ENCODE results near the gene NPW.
"Not testable (repeated sequence)": the region's sequence is repeated elsewhere in the genome, so short reads cannot be mapped to it uniquely, and the experiment has no call there.

The NPW gene

DNA sequence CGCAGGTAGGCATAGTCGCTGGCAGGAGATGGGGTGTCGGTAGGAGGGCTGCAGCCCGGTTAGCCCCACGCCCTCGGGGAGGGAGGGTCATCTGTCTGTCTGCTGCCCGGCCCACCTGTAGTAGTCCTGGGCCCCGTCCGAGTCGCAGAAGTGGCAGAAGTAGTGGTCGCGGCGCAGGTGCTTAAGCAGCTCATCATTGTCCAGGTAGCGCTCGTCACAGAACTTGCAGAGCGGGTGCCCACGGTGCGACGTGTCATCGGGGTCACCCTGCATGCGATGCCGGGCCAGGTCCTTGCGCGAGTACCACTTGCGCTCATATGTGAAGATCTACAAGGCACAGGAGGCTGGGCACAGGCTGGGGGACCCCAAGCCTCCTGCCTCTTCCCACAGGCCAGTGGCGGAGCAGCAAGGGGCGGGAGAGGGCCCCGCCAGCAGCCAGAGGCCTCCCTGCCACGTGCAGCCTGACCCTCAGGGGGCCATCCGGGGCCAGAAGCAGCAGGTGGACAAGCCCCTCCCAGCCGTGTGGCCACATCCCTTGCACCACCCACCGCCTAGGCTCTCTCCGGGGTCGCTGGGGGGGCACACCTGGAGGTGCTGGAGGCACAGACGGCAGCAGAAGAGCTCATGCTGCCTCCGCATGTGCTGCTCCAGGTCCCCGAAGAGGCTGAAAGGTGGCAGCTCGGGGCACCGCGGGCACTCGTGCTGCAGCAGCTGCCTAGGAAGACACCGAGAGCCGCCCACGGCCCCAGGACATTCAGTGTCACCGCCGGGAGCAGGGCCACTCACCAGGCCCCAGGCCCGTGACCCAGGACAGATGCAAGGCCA lies 17.0 kb upstream of the NPW start:
- no peak for DNase-seq (ENCODE audit: low spot score)

DNA sequence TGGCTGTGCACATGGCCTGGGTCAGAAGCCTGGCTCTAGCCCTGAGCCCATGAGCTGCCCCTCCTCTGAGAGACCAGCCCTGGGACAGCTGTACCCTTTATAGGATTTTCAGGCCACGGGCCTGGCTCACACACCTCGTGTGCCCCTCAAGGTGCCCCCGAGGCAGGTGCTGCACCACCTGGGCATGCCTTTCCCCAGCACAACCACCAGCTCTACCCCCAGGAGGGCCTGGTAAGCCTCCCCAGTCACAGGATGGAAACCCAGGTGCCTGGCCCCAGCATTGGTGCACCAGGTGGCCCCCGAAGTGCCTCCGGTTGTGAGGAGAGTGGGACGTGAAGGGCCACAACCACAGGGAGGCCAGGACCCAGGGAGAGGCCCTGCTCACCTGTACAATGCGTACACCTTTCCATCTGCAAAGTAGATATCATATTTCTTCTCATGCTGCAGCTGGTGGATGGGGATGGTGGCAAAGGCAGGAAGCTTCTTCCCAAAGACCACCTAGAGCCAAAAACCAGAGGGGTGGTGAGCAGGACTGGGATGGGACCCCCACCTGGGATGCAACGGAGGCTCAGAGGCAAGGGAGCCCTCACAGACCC lies 16.3 kb upstream of the NPW start:
- no peak for DNase-seq (ENCODE audit: low spot score)

DNA sequence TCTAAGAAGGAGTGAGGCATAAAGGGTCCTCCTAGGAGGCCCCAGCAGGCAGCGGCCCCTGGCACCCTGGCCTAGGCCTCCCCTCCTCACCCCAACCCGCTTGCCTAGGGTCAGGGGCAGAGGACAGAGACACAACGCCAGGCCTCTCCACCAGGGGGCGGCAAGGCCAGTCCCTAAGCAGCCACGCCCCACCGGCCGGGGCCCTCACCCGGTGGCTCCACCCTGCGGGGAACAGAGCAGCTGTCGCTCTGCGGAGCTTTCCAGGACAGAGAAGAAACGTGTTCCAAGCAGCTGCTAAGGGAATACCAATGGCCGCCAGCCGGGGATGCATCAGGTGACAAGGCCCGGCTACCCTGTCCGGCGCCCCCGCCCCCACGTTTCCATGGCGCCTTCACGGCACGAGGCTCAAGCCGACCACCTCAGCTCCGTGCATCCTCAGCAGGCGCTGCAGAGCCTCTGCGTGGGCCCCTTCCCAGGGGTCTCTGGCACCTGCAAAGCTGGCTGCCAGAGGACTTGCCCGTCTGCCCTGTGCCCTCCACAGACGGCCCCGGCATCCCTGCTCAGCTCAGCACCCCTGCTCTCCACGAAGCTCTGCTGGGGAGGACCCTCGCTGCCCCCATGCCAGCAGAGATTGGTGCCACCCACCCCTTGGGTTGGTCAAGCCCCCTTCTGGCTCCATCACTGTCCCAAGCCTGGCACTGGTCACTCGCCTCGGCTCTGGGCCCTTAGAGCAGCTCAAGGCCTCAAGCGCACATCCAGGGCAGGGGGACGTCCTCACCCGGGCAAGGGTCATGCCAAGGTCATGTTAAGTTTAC lies 15.6 kb upstream of the NPW start:
- DNase-seq (ENCODE audit: low spot score) = peak; percentile 79

DNA sequence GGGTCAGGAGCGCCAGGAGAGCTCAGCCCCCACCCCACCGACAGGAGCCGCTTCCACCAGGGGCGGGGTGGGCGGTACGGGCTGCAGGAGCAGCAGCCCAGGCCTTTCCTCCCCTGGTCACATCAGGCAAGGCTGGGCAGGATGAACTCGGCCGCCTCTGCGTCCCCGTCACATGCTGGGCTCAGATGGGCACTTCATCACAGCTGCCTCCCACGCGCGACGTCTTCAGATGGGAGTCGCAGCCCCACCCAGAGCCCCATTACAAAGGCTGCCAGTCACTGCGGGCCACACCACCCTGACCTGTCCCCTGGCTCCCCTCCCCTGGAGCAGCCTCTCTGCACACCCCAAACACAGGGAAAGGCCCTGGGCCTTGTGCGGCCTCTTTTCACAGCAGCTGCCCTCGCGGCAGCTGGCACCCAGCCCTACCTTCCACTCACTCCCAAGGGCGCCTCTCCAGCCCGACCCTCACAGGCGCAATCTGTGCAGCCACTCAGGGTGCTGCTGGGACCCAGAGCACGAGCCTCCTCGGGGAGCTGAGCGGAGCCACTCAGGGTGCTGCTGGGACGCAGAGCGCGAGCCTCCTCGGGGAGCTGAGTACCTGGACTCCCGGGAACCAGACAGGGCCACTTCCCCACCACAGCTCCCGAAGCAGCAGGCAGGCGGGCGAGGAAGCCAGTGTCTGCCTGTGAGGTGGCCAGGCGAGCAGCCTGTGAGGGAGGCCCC lies 14.6 kb upstream of the NPW start:
- no peak for DNase-seq (ENCODE audit: low spot score)

DNA sequence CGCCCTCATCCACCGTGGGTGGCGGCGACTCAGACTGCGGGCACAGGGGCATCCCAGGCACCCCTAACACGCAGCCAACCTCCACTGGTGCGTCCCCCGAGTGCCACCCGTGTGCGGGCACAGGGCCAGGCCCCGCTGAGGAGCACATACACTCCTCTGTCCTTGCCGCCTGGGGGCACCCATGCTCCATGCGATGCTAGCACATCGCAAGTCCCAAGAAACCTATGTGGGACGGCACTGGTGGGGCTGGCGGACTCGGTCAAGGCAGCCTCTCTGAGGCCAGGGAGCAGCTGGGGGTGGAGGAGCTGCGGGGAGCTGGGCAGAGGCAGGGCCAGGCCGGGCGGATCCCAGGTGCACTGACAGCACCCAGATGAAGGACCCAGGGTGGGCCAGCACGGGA lies 13.9 kb upstream of the NPW start:
- DNase-seq (ENCODE audit: low spot score) = no peak

DNA sequence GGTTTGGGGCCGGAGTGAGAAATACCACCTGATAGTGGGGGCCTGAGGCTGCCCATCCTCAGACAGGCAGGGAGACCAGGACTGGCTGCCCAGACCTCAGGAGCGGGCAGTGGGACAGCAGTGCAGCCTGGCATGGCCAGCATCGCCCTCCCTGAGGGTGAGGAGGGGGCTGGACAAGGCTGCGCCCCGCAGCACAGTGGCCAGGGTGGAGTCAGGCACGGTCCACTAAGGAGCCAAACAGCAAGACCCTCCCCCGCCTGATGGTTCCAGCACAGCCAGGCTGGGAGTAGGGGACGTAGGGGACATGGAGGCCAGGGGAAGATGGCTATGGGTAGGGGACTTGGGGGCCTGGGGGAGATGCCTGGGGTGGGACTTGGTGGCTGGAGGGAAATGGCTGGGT lies 13.3 kb upstream of the NPW start:
- no peak for DNase-seq (ENCODE audit: low spot score)

DNA sequence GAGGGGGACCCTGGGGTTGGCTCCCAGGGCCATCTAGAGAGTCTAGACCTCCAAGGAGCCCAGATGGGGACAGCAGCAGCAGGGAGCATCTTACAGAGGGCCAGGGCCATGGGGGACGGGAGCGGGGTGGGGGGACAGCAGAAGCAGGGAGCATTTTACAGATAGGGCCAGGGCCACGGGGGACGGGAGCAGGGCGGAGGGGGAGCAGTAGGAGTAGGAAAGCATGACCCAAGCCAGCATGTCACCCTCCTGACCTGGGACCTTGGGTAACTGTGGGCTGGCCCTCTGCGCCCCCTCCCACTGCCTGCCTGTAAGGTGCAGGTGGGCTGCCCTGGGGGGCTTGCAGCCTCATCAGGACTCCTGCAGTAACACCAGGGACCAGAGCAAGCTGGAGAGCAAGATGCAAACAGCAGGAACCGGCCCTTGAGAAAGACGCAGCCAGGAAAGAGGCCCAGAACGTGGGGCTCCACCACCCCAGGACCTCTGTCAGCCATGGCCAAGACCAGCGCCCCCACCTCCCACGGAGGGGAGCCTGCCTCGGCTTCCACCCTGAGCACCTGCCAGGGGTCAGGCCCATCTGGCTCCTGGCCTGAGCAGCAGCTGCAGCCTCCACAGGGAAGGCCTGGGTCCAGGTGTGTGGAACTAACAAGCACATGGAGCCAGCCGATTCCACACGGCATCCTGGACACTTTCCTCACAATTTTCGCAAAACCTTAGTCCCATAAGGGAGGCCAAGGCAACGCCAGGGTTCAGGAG lies 12.3 kb upstream of the NPW start:
- DNase-seq (ENCODE audit: low spot score) = no peak

DNA sequence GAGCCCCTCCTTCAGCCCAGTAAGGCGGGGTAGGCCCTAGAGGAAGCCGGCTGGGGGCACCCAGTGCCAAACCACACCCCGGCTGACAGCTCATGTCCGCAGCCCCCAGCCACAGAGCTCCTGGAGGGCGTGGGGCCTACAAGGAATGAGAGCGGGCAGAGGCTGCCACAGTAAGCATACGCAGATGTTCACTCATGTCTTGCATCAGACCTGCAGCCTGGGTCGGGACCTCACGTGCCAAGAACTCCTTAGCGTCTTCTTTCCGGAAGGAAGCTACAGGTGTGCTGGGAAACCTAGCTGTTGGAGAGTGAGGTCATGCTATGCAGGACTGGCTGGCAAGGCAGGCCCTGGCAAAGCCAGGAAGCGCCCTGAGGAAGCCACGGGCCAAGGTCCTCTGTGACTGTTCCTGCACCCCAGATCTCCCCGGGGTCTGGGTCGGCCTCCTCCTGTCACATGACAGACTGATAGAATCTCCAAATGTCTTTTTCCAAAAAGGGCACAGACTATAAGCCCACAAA lies 11.5 kb upstream of the NPW start:
- DNase-seq (ENCODE audit: low spot score) = no peak

DNA sequence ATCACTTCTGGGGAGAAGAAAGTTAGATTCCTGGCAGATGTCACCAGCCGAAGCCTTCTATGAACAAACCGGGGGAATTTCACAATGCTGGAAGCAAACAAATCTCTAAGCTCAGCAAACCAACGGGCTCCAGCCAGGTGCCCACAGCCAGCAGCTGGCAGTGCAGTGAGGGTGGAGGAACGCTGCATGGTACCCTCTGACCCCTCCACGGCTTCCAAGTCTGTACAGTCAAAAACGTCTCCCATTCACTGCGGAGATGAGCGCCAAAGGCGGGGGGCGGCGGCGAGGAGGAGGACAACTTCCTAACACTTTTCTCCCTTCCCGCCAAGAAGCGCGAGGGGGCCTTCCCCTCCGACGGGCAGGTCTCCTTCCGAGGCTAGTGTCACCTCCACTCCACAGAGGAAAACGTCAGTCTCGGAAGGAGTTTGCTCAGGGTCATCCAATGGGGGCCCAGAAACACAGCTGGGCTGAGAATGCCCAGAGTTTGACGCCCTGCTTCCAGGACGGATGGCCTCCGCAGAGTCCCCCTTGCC lies 10.9 kb upstream of the NPW start:
- no peak for DNase-seq (ENCODE audit: low spot score)

DNA sequence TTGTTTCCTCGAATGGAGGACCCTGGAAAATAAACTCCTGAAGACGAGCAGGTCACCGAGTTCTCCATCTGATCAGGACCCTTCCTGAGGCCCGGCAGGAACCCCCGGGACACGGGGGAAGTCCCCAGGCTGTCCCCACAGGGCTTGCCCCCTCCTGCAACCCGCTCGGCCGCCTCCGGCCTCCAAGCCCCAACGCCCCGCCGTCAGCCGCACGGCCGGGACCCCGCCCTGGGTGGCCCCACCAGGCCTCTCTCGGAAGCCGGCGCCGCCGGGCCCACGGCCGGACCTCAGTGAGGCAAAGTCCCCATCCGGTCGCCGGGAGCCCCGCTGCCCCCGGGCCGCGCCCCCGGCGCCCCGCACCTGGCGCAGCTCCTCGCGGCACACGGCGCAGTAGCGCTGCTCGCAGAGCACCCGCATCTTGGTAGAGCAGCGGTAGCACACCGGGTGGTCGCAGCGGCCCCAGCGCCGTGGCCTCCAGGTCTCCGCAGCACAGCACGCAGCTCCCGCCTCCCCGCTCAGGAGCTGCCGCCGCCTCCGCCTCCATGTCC lies 10.3 kb upstream of the NPW start:
- DNase-seq (ENCODE audit: low spot score) = no peak

DNA sequence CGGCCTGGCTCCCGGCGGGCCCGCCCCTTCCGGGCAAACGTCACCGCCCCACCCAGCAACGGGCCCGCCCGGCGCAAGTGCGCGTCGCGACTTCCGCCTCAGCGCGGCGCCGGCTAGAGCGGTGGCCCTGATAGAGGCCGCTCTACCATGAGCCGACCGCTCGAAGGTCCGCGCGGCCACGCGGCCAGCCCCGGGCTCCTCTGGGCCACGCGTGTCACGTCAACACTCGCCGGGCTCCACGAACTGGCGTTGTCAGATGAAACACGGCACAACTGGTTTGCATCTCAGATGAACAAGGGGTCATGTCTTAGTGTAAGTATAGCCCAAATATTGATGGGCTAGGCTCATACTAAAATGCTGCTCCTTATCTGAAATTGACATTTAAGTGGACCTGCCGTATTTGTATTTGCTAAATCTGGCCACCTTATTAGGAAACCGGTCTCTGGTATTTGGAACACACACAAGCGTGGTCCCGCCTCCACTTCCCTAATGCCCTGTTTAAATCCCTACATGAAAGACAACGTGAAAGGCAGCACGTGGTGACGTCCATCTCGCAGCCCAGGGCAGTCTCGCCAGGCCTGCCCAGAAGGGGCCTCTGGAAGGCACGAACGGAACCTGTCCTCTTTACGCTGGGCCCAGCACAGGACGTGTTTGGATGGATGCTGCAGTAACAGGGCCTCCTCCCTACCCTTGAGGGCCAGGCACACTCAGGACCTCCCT lies 9.6 kb upstream of the NPW start, which contains the start of gene ZNF598:
Gene ZNF598, minus strand, starts transcription at position 31 of the 720 bp plus-strand sequence.
- peak; percentile 68 for DNase-seq (ENCODE audit: low spot score)

DNA sequence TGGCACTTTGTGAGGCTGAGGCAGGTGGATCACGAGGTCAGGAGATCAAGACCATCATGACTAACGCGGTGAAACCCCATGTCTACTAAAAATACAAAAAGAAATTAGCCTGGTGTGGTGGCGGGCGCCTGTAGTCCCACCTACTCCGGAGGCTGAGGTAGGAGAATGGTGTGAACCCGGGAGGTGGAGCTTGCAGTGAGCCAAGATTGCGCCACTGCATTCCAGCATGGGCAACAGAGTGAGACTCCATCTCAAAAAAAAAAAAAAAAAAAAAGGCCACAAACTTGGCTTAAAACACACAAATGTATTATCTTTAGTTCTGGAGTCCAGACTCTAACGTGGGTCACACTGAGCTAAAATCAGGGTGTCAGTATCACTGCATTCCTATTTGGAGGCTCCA lies 7.9 kb upstream of the NPW start:
- not testable (repeated sequence) for DNase-seq (ENCODE audit: low spot score)

DNA sequence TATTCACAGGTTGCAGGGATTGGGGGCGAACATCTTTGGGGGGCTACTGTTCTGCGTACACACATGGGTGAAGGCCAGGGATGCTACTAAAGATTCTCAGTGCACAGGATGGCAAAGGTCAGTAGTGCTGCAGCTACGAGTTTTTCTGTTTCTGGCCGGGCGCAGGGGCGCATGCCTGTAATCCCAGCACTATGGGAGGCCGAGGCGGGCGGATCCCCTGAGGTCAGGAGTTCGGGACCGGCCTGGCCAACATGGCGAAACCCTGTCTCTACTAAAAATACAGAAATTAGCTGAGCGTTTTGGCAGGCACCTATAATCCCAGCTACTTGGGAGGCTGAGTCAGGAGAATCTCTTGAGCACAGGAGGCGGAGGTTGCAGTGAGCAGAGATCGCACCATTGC lies 6.1 kb upstream of the NPW start:
- DNase-seq (ENCODE audit: low spot score) = no peak

DNA sequence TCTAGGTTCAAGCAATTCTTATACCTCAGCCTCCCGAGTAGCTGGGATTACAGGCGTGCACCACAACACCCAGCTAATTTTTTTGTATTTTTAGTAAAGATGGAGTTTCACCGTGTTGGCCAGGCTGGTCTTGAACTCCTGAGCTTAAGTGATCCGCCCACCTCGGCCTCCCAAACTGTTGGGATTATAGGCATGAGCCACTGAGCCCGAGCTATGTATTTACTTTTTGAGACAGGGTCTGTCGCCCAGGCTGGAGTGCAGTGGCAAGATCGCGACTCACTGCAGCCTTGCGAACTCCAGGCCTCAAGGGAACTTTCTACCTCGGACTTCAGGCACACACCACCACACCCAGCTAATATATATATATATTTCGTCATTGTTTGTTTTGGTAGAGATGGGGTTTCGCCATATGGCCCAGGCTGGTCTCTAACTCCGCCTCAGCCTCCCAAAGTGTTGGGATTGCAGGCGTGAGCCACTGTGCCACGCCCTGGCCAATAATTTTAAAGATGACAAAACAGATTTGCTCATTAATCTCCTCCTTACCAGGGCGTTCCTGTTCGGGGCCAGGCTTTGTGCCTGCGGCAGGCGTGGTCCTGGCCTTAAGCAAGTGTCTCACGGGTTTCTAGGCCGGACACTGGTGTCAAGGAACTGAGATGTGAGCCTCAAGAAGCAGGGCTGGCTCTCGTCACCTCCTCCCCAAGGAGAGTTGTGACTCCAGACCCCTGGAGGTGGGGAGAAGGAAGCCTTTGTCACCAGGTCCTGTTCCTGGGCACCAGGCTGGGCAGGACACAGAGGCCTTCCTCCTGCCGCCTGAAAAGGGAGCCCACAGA lies 4.3 kb upstream of the NPW start:
- DNase-seq (ENCODE audit: low spot score) = no peak

DNA sequence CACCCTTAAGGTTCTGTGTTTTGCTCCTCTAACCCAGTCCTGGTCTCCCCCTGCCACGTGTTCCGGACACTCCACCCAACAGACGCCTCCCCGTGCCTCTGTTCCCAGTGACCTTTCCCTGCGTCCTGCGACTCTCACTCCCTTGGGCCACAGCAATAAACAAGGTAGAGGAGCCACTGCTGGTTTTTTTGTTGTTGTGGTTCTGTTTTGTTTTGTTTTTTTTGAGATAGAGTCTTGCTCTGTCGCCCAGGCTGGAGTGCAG lies 3.7 kb upstream of the NPW start:
- DNase-seq (ENCODE audit: low spot score) = no peak

DNA sequence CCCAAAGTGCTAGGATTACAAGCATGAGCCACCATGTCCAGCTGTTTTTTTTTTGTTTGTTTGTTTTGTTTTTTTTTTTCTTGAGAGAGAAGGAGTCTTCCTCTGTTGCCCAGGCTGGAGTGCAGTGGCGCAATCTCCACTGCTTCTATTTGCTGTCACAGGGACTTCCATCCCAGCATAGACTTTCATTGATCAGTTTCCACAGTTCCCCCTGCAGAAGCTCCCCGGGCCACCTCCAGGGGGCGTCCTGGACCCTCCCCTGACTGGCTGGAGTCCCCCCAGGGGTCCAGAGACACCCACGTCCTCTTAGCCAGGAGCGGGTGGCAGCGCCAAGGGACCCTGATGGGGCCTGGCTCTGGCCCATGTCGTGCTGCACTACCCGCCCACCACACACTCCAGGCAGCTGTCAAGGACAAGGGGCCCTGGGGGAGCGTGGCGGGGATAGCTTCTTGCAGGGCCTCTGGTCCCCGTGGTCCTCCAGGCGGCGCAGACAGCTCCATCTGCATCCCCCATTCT lies 3.1 kb upstream of the NPW start:
- DNase-seq (ENCODE audit: low spot score) = no peak

DNA sequence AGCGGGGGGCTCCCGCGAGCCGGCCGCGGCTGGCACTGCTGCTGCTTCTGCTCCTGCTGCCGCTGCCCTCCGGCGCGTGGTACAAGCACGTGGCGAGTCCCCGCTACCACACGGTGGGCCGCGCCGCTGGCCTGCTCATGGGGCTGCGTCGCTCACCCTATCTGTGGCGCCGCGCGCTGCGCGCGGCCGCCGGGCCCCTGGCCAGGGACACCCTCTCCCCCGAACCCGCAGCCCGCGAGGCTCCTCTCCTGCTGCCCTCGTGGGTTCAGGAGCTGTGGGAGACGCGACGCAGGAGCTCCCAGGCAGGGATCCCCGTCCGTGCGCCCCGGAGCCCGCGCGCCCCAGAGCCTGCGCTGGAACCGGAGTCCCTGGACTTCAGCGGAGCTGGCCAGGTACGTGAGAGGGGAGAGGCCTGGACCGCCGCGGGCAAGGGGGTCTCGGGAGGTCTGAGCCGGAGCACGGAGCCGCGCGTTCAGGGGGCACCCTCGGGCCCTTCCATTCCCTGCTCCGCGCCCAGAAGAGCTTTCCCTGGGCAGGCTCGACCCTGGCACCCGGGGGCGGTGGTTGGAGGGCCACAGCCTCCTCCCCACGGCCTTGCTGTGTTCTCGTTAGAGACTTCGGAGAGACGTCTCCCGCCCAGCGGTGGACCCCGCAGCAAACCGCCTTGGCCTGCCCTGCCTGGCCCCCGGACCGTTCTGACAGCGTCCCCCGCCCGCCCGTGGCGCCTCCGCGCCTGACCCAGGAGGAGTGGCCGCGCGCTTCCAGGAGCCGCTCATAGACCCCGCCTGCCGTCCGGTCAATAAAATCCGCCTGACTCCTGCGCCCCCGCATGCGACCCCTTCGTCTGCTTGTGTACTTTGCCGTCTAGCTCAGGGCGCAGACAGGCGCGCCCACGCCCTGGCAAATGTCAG lies 591 bp downstream of the NPW start:
- no peak for DNase-seq (ENCODE audit: low spot score)

DNA sequence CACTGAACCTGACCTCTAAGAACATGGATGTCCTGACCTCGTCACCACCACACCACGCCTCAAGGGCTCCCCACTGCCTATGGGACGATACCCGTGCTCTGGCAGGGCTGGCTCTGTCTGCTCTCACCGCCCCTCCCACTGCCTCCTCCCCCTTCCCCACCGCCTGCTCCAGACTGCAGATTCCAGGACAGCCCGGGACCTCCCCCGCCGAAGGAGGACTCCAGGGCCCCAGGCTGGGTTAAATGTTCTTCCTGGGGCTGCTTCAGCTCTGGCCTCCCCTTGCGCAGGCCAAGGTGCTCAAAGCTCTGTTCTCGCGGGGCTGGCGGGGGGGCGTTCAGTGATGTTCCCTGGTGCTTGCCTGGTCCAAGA lies 3.1 kb downstream of the NPW start:
- DNase-seq (ENCODE audit: low spot score) = no peak

Data from CD4-positive, alpha-beta T cell treated with Interleukin-6 at 100 ng/mL for 8 hours (primary cell).